Type B pancreatic cell (in vitro differentiated cells): ENCODE results near the gene HORMAD1. TPM values are rescaled to one million over a fixed set of nuclear protein-coding genes. Genes with fewer than 3 reads are reported as not detected.

Source experiments
- DNase-seq: peaks from one replicate; pipeline ENCODE4 v3.0.0; 2021; ENCODE audit warnings: mixed read lengths; ENCODE audit not compliant: unreplicated experiment; ENCODE audit errors: extremely low spot score
- H3K27ac Mint-ChIP-seq: 2 replicates; pipeline ENCODE4 v1.8.0; 2021; ENCODE audit warnings: mild to moderate bottlenecking, mixed read lengths
- H3K27me3 Mint-ChIP-seq: 2 replicates; pipeline ENCODE4 v1.8.0; 2021; ENCODE audit warnings: mixed read lengths
- H3K36me3 Mint-ChIP-seq: 2 replicates; pipeline ENCODE4 v1.8.0; 2021; ENCODE audit warnings: mixed read lengths
- H3K4me1 Mint-ChIP-seq: one replicate; pipeline ENCODE4 v1.8.0; 2021; ENCODE audit warnings: mixed read lengths; ENCODE audit not compliant: unreplicated experiment
- H3K4me3 Mint-ChIP-seq: 2 replicates; pipeline ENCODE4 v1.8.0; 2021; ENCODE audit warnings: mild to moderate bottlenecking, mixed read lengths
- H3K9me3 Mint-ChIP-seq: 2 replicates; pipeline ENCODE4 v1.8.0; 2021; ENCODE audit warnings: mixed read lengths
- total RNA-seq: library from RNA; stranded (reverse); gene quantifications from 2 replicates; pipeline ENCODE4 v1.2.1, GENCODE V29; 2021; ENCODE audit warnings: low replicate concordance
- TF ChIP-seq, protein P1 (sequence below): fragments of 200-600 bp; sonication (generic); conservative IDR thresholded peaks from 2 replicates; pipeline ENCODE4 v1.5.0; 2021; ENCODE audit warnings: antibody characterized with exemption, mild to moderate bottlenecking

The HORMAD1 gene
- total RNA-seq, 1 donor from 2014 or later, result not detected

DNA sequence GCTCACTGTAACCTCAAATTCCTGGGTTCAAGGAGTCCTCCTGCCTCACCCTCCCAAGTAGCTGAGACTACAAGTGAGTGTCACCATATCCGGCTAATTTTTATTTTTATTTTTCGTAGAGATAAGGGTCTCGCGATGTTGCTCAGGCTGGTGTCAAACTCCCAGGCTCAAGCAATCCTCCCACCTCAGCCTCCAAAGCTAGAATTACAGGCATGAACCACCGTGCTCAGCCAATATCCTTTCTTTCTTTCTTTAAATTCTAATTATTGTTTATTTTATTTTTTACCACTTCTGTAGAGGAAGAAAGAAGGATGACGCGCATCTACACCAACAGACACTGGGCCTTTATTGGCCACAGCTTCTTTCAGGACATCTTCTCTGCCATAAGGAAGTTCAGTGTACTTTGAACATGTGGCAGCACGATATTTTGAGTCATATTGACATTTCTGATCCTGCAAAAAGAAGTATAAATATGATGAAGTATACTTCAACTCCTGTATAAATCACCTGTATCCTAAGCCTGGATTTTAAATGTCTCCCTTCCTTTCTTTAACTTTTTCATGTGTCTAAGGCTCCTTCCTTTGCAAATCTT, 29.1 kb upstream of the HORMAD1 start:
- Mint-ChIP-seq H3K4me1 (no peaks in the 10 kb centered on the region), H3K4me3 (no peak overlapping the region), H3K36me3 (no peaks in the 10 kb centered on the region), H3K27me3 (no peaks in the 10 kb centered on the region), H3K27ac (no peak overlapping the region), H3K9me3 (no peaks in the 10 kb centered on the region)
- no peak for DNase-seq
- TF ChIP-seq, protein P1, sequence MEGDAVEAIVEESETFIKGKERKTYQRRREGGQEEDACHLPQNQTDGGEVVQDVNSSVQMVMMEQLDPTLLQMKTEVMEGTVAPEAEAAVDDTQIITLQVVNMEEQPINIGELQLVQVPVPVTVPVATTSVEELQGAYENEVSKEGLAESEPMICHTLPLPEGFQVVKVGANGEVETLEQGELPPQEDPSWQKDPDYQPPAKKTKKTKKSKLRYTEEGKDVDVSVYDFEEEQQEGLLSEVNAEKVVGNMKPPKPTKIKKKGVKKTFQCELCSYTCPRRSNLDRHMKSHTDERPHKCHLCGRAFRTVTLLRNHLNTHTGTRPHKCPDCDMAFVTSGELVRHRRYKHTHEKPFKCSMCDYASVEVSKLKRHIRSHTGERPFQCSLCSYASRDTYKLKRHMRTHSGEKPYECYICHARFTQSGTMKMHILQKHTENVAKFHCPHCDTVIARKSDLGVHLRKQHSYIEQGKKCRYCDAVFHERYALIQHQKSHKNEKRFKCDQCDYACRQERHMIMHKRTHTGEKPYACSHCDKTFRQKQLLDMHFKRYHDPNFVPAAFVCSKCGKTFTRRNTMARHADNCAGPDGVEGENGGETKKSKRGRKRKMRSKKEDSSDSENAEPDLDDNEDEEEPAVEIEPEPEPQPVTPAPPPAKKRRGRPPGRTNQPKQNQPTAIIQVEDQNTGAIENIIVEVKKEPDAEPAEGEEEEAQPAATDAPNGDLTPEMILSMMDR, result no peak

DNA sequence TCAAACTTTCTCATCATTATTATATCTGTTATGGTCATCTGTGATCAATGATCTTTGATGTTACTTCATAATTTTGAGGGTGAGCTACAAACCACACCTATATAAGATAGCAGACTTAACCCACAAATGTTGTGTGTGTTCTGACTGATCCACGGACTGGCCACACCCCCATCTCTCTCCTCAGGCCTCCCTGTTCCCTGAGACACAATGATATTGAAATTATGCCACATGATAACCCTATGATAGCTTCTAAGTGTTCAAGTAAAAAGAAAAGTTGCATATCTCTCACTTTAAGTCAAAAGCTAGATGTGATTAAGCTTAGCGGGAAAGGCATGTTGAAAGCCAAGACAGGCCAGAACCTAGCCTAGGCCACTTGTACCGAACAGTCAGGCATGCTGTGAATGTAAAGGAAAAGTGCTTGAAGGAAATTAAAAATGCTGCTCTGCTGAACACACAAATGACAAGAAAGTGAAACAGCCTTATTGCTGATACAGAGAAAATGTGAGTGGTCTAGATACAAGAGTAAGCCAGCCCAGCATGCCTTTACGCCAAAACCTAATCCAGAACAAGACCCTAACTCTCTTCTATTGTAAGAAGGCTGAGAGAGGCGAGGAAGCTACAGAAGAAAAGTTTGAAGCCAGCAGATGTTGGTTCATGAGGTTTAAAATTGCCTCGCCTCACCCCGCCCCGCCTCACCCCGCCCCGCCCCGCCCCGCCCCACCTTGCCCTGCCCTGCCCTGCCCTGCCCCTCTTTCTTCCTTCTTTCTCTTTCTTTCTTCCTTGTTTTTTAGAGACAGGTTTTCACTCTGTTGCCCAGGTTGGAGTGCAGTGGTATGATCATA, 28.4 kb upstream of the HORMAD1 start:
- TF ChIP-seq, protein P1, result no peak
- Mint-ChIP-seq H3K4me3 (no peak overlapping the region), H3K4me1 (no peaks in the 10 kb centered on the region), H3K9me3 (no peaks in the 10 kb centered on the region), H3K27ac (no peak overlapping the region), H3K36me3 (no peaks in the 10 kb centered on the region), H3K27me3 (no peaks in the 10 kb centered on the region)
- no peak for DNase-seq

DNA sequence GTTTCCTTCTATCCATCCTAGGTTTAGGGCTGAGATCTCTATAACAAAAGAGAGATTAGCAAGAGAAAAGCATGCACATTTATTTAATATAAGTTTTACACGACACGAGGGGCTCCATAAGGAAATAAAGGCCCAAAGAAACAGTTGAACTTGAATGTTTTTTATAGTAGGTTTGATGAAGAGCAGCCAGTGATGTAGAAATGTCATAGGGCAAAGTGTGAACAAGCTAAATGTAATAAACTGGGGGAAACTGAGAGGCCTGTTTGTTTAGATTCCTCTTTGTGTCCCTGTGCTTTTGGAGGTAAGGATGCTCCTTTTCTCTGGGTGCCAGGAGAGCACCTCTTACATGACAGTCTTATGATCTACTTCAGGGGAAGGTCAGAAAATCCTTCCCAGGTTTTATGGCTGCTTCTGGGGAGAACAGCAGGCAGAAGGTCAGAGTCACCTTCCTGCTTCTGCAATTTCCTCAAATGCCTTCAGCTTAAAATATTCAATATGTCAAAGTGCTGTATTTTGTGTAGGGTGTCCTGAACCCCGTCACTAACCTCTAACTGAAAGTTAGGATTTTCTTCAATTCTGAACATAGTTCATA, 9.5 kb upstream of the HORMAD1 start:
- Mint-ChIP-seq H3K36me3 (no peaks in the 10 kb centered on the region), H3K9me3 (no peaks in the 10 kb centered on the region), H3K4me3 (no peak overlapping the region), H3K27me3 (no peaks in the 10 kb centered on the region), H3K27ac (no peak overlapping the region), H3K4me1 (no peaks in the 10 kb centered on the region)
- TF ChIP-seq, protein P1, result no peak
- DNase-seq, result no peak

- no peak for DNase-seq
- H3K4me3 Mint-ChIP-seq, result no peak overlapping the region
- no peaks in the 10 kb centered on the region for H3K4me1 Mint-ChIP-seq
- TF ChIP-seq, protein P1, result no peak
- no peaks in the 10 kb centered on the region for H3K27me3 Mint-ChIP-seq
- no peaks in the 10 kb centered on the region for H3K36me3 Mint-ChIP-seq
- no peak overlapping the region for H3K27ac Mint-ChIP-seq
- H3K9me3 Mint-ChIP-seq, result peaks cover 7% of the 10 kb centered on the region
These were observed 3.6 kb upstream of the HORMAD1 start for GRCh38 chr1:150724336-150724735.

- H3K9me3 Mint-ChIP-seq, result peaks cover 7% of the 10 kb centered on the region
- H3K4me3 Mint-ChIP-seq, result no peak overlapping the region
- TF ChIP-seq, protein P1, result no peak
- H3K4me1 Mint-ChIP-seq, result no peaks in the 10 kb centered on the region
- no peak overlapping the region for H3K27ac Mint-ChIP-seq
- DNase-seq, result no peak
- no peaks in the 10 kb centered on the region for H3K36me3 Mint-ChIP-seq
- H3K27me3 Mint-ChIP-seq, result no peaks in the 10 kb centered on the region
These were observed 597 bp downstream of the HORMAD1 start for GRCh38 chr1:150720098-150720497.
